H9 (cell line): ENCODE data around the gene SSBP3. TPM values are rescaled to one million over a fixed set of nuclear protein-coding genes. Genes with fewer than 3 reads are reported as not detected.
A peak's percentile ranks its signal among the peaks of the same experiment; 100 is the strongest.

Experiments
- DNase-seq: peaks from one replicate; pipeline ENCODE4 v3.0.0-alpha.2; 2017
- H2AFZ ChIP-seq: one replicate; pipeline ENCODE4 v1.6.1; 2013; ENCODE audit warnings: mild to moderate bottlenecking, low read length, control low read depth, moderate library complexity
- H2AK5ac ChIP-seq: 2 replicates; pipeline ENCODE4 v1.6.1; 2013; ENCODE audit warnings: low read length, control low read depth, mixed read lengths; ENCODE audit not compliant: insufficient read length
- H2BK120ac ChIP-seq: one replicate; pipeline ENCODE4 v1.6.1; 2013; ENCODE audit warnings: low read depth, mild to moderate bottlenecking, low read length, control low read depth, inconsistent platforms; ENCODE audit not compliant: poor library complexity, severe bottlenecking
- H2BK12ac ChIP-seq: 2 replicates; pipeline ENCODE4 v1.6.1; 2013; ENCODE audit warnings: low read length, control low read depth, mixed read lengths, low read depth; ENCODE audit not compliant: insufficient read length
- H2BK15ac ChIP-seq: 2 replicates; pipeline ENCODE4 v1.6.1; 2013; ENCODE audit warnings: low read depth, low read length, control low read depth
- H2BK20ac ChIP-seq: one replicate; pipeline ENCODE4 v1.6.1; 2013; ENCODE audit warnings: low read depth, mild to moderate bottlenecking, low read length, control low read depth, inconsistent platforms; ENCODE audit not compliant: poor library complexity, severe bottlenecking
- H2BK5ac ChIP-seq: 2 replicates; pipeline ENCODE4 v1.6.1; 2013; ENCODE audit warnings: low read length, control low read depth, mixed read lengths; ENCODE audit not compliant: insufficient read length
- H3K14ac ChIP-seq: 2 replicates; pipeline ENCODE4 v1.6.1; 2013; ENCODE audit warnings: low read length, control low read depth; ENCODE audit not compliant: insufficient read depth
- H3K18ac ChIP-seq: 2 replicates; pipeline ENCODE4 v1.6.1; 2013; ENCODE audit warnings: low read depth, mild to moderate bottlenecking, mixed read lengths, low read length, control low read depth; ENCODE audit not compliant: insufficient read length
- H3K23ac ChIP-seq: 2 replicates; pipeline ENCODE4 v1.6.1; 2013; ENCODE audit warnings: low read length, control low read depth, mixed read lengths, low read depth; ENCODE audit not compliant: insufficient read length
- H3K23me2 ChIP-seq: 2 replicates; pipeline ENCODE4 v1.6.1; 2013; ENCODE audit warnings: low read depth, mild to moderate bottlenecking, mixed read lengths, low read length, control low read depth; ENCODE audit not compliant: insufficient read length, poor library complexity, severe bottlenecking
- H3K27ac ChIP-seq: 2 replicates; pipeline ENCODE4 v1.5.1; 2013; ENCODE audit warnings: low read length, control low read depth, mixed read lengths, low read depth; ENCODE audit not compliant: insufficient read length
- H3K27me3 ChIP-seq: 2 replicates; pipeline ENCODE4 v1.6.1; 2013; ENCODE audit warnings: low read length, control low read depth, inconsistent platforms; ENCODE audit not compliant: insufficient read depth
- H3K4ac ChIP-seq: 2 replicates; pipeline ENCODE4 v1.6.1; 2013; ENCODE audit warnings: low read depth, mild to moderate bottlenecking, control low read depth, inconsistent platforms, low read length, moderate library complexity
- H3K4me1 ChIP-seq: 2 replicates; pipeline ENCODE4 v1.6.1; 2013; ENCODE audit warnings: low read length, control low read depth, inconsistent platforms; ENCODE audit not compliant: insufficient read depth
- H3K4me2 ChIP-seq: 2 replicates; pipeline ENCODE4 v1.6.1; 2013; ENCODE audit warnings: low read length, control low read depth, mixed read lengths; ENCODE audit not compliant: insufficient read length, insufficient read depth
- H3K56ac ChIP-seq: 2 replicates; pipeline ENCODE4 v1.6.1; 2013; ENCODE audit warnings: low read depth, mild to moderate bottlenecking, mixed read lengths, low read length, control low read depth; ENCODE audit not compliant: insufficient read length
- H3K79me1 ChIP-seq: 2 replicates; pipeline ENCODE4 v1.6.1; 2013; ENCODE audit warnings: low read depth, mild to moderate bottlenecking, moderate library complexity, low read length, control low read depth, inconsistent platforms; ENCODE audit not compliant: insufficient read depth, poor library complexity, severe bottlenecking
- H3K79me2 ChIP-seq: 2 replicates; pipeline ENCODE4 v1.6.1; 2013; ENCODE audit warnings: low read length, control low read depth, inconsistent platforms; ENCODE audit not compliant: insufficient read depth
- H3K9ac ChIP-seq: 2 replicates; pipeline ENCODE4 v1.6.1; 2013; ENCODE audit warnings: low read length, control low read depth, mixed read lengths; ENCODE audit not compliant: insufficient read length; ENCODE audit errors: extremely low read depth
- H3K9me3 ChIP-seq: one replicate; pipeline ENCODE4 v1.6.1; 2013; ENCODE audit warnings: low read depth, low read length, inconsistent platforms; ENCODE audit not compliant: control insufficient read depth
- H3T11ph ChIP-seq: one replicate; pipeline ENCODE4 v1.6.1; 2013; ENCODE audit warnings: mild to moderate bottlenecking, low read length, control low read depth, inconsistent platforms
- H4K20me1 ChIP-seq: one replicate; pipeline ENCODE4 v1.6.1; 2013; ENCODE audit not compliant: control insufficient read depth, insufficient read length, insufficient read depth
- H4K5ac ChIP-seq: 2 replicates; pipeline ENCODE4 v1.6.1; 2013; ENCODE audit warnings: low read depth, mild to moderate bottlenecking, mixed read lengths, low read length, control low read depth; ENCODE audit not compliant: insufficient read length
- H4K8ac ChIP-seq: replicated peaks from 2 replicates; pipeline ENCODE4 v1.6.1; 2013; ENCODE audit warnings: low read length, control low read depth, mixed read lengths, low read depth; ENCODE audit not compliant: insufficient read length
- H4K91ac ChIP-seq: 2 replicates; pipeline ENCODE4 v1.6.1; 2013; ENCODE audit warnings: low read depth, mild to moderate bottlenecking, moderate library complexity, mixed read lengths, low read length, control low read depth; ENCODE audit not compliant: insufficient read length
- H3K27ac Mint-ChIP-seq, 3 experiments: 2 replicates in 2 of 3; 3 replicates in 1 of 3; pipeline ENCODE4 v1.8.0; 2020 to 2021; ENCODE audit warnings: mixed read lengths in 3 of 3, mild to moderate bottlenecking in 1 of 3, moderate library complexity in 1 of 3
- H3K27me3 Mint-ChIP-seq: 2 replicates; pipeline ENCODE4 v1.8.0; 2021; ENCODE audit warnings: low read depth, mild to moderate bottlenecking, moderate library complexity, mixed read lengths
- H3K36me3 Mint-ChIP-seq, 3 experiments: 2 replicates in 2 of 3; 3 replicates in 1 of 3; pipeline ENCODE4 v1.8.0; 2020 to 2021; ENCODE audit warnings: low read depth in 3 of 3, mixed read lengths in 3 of 3; ENCODE audit not compliant: insufficient read depth in 1 of 3
- H3K4me1 Mint-ChIP-seq, 2 experiments: 2 replicates each; pipeline ENCODE4 v1.8.0; 2020; ENCODE audit warnings: mixed read lengths in 2 of 2
- H3K4me3 Mint-ChIP-seq, 2 experiments: 2 replicates in 1 of 2; 3 replicates in 1 of 2; pipeline ENCODE4 v1.8.0; 2020 to 2021; ENCODE audit warnings: mild to moderate bottlenecking in 2 of 2, mixed read lengths in 2 of 2, moderate library complexity in 1 of 2
- H3K9me3 Mint-ChIP-seq, 2 experiments: 2 replicates in 1 of 2; 3 replicates in 1 of 2; pipeline ENCODE4 v1.8.0; 2020; ENCODE audit warnings: mild to moderate bottlenecking in 2 of 2, mixed read lengths in 2 of 2, moderate library complexity in 1 of 2
- WGBS: extraction: QIAGEN DNeasy Blood & Tissue Kit; methylation state at CpG from one replicate; pipeline ENCODE4 v1.1.7; 2013; ENCODE audit warnings: missing lambda C conversion rate, low lambda C conversion rate, mixed read lengths; ENCODE audit not compliant: insufficient read length; ENCODE audit errors: extremely low coverage; 5-methylcytosine and 5-hydroxymethylcytosine counted together
- total RNA-seq: library from RNA; stranded (reverse); gene quantifications from 2 replicates; pipeline ENCODE4 v1.2.1, GENCODE V29; 2021
- TF ChIP-seq, protein P1 (sequence below): fragments of 200-600 bp; sonication (generic); conservative IDR thresholded peaks from 3 replicates; pipeline ENCODE4 v1.8.0; 2021; ENCODE audit warnings: antibody characterized with exemption, mild to moderate bottlenecking

The SSBP3 gene
- total RNA-seq, 1 experiment from 2014 or later, result 126 TPM

DNA sequence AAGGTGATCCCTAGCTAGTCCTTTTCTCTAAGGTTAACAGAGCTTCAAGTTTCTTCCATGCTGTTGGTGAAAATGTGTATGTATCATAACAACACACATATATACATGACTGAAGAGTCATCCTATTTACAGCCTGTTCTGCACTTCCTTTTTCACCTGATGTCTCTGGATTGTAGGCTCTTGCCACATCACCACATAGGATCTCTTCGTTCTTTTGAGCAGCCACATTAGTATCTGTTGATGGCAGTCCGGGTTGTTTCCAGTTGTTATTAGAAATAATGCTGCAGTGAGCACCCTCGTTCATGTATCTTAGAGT, 186.5 kb downstream of the SSBP3 start:
- no peak overlapping the region for H3K14ac ChIP-seq
- no peak overlapping the region for H2BK20ac ChIP-seq
- H2BK12ac ChIP-seq, result no peak overlapping the region
- no peak overlapping the region for H2BK15ac ChIP-seq
- no peak overlapping the region for H3K4me3 Mint-ChIP-seq
- H2BK120ac ChIP-seq, result no peak overlapping the region
- H2BK5ac ChIP-seq, result no peak overlapping the region
- TF ChIP-seq, protein P1, sequence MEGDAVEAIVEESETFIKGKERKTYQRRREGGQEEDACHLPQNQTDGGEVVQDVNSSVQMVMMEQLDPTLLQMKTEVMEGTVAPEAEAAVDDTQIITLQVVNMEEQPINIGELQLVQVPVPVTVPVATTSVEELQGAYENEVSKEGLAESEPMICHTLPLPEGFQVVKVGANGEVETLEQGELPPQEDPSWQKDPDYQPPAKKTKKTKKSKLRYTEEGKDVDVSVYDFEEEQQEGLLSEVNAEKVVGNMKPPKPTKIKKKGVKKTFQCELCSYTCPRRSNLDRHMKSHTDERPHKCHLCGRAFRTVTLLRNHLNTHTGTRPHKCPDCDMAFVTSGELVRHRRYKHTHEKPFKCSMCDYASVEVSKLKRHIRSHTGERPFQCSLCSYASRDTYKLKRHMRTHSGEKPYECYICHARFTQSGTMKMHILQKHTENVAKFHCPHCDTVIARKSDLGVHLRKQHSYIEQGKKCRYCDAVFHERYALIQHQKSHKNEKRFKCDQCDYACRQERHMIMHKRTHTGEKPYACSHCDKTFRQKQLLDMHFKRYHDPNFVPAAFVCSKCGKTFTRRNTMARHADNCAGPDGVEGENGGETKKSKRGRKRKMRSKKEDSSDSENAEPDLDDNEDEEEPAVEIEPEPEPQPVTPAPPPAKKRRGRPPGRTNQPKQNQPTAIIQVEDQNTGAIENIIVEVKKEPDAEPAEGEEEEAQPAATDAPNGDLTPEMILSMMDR, result no peak
- H4K5ac ChIP-seq, result no peak overlapping the region
- no peak overlapping the region for H3K18ac ChIP-seq
- no peak overlapping the region for H2AFZ ChIP-seq
- H3T11ph ChIP-seq, result no peak overlapping the region
- no peaks in the 10 kb centered on the region for H3K79me2 ChIP-seq
- H3K36me3 Mint-ChIP-seq, result peaks cover 32 to 53% (median 42%) of the 10 kb centered on the region in 3 experiments; a peak in 6 of 7 replicates
- no peak overlapping the region for H3K9ac ChIP-seq
- H3K27ac ChIP-seq, result no peak overlapping the region
- H4K91ac ChIP-seq, result no peak overlapping the region
- no peak overlapping the region for H3K56ac ChIP-seq
- no peaks in the 10 kb centered on the region for H3K9me3 Mint-ChIP-seq
- H4K20me1 ChIP-seq, result no peaks in the 10 kb centered on the region
- H3K4me2 ChIP-seq, result no peak overlapping the region
- H3K23me2 ChIP-seq, result no peaks in the 10 kb centered on the region
- H3K27me3 ChIP-seq, result no peaks in the 10 kb centered on the region
- no peak overlapping the region for H3K23ac ChIP-seq
- H3K9me3 ChIP-seq, result no peaks in the 10 kb centered on the region
- no peak for DNase-seq
- H3K4ac ChIP-seq, result no peak overlapping the region
- peak overlapping the region in 1 of 3 experiments; percentile 45; a peak in 3 of 7 replicates for H3K27ac Mint-ChIP-seq
- H3K4me1 ChIP-seq, result no peaks in the 10 kb centered on the region
- H3K4me1 Mint-ChIP-seq, result peaks cover 16 to 23% of the 10 kb centered on the region in 2 experiments
- WGBS, result no CpG with 5 or more reads among the region's 3 CpGs
- H3K27me3 Mint-ChIP-seq, result peaks cover 2% of the 10 kb centered on the region; the same call in 1 of the 2 replicates
- no peak overlapping the region for H4K8ac ChIP-seq
- no peak overlapping the region for H2AK5ac ChIP-seq
- no peaks in the 10 kb centered on the region for H3K79me1 ChIP-seq
